GM12878 (cell line): Measurements from ENCODE around the gene BRAF. TPM values are rescaled to one million over a fixed set of nuclear protein-coding genes. Genes with fewer than 3 reads are reported as not detected.

Source experiments
- ATF3 ChIP-seq: IDR thresholded peaks from 2 replicates; pipeline ENCODE4 v1.6.1; 2011; ENCODE audit warnings: low read depth, mild to moderate bottlenecking, low read length, moderate library complexity, borderline replicate concordance; ENCODE audit errors: extremely low read depth
- BCLAF1 ChIP-seq: fragments of 450-650 bp; IDR thresholded peaks from 2 replicates; pipeline ENCODE4 v1.6.1; 2017; ENCODE audit warnings: antibody characterized with exemption, mild to moderate bottlenecking, moderate library complexity
- BHLHE40 ChIP-seq, 2 experiments: fragments of 450-650 bp in 1 of 2; IDR thresholded peaks; 2 replicates each; pipeline ENCODE4 v1.6.1; 2011 to 2017; ENCODE audit warnings: low read depth in 2 of 2, borderline replicate concordance in 1 of 2, improper control_type of control experiment in 1 of 2, low read length in 1 of 2, mild to moderate bottlenecking in 1 of 2
- BMI1 ChIP-seq: fragments of 450-650 bp; IDR thresholded peaks from 2 replicates; pipeline ENCODE4 v1.6.1; 2016; ENCODE audit warnings: mild to moderate bottlenecking, moderate library complexity, borderline replicate concordance
- CUX1 ChIP-seq: IDR thresholded peaks from 2 replicates; pipeline ENCODE4 v1.6.1; 2012; ENCODE audit warnings: improper control_type of control experiment, low read depth, low read length; ENCODE audit not compliant: insufficient replicate concordance
- GATAD2B ChIP-seq: fragments of 450-650 bp; conservative IDR thresholded peaks from 2 replicates; pipeline ENCODE4 v1.6.1; 2017; ENCODE audit warnings: low read depth, mild to moderate bottlenecking, moderate library complexity
- HDAC6 ChIP-seq: fragments of 200-600 bp; sonication (generic); IDR thresholded peaks from one replicate; pipeline ENCODE4 v1.8.0; 2017; ENCODE audit warnings: antibody characterized with exemption; ENCODE audit not compliant: unreplicated experiment
- JUND ChIP-seq: IDR thresholded peaks from 2 replicates; pipeline ENCODE4 v1.6.1; 2012; ENCODE audit warnings: low read depth, mild to moderate bottlenecking, low read length, improper control_type of control experiment, moderate library complexity
- LARP7 ChIP-seq: fragments of 450-650 bp; IDR thresholded peaks from 2 replicates; pipeline ENCODE4 v1.6.1; 2017; ENCODE audit warnings: mild to moderate bottlenecking
- NFIC ChIP-seq: IDR thresholded peaks from 2 replicates; pipeline ENCODE4 v1.6.1; 2012; ENCODE audit warnings: low read depth, mild to moderate bottlenecking, inconsistent platforms, low read length, moderate library complexity
- POU2F2 ChIP-seq: IDR thresholded peaks from 3 replicates; pipeline ENCODE4 v1.6.1; 2011; ENCODE audit warnings: low read depth, mild to moderate bottlenecking, low read length, borderline replicate concordance
- RELB ChIP-seq: fragments of 450-650 bp; IDR thresholded peaks from 2 replicates; pipeline ENCODE4 v1.6.1; 2017; ENCODE audit warnings: low read depth, mild to moderate bottlenecking, moderate library complexity
- SP1 ChIP-seq: IDR thresholded peaks from one replicate; pipeline ENCODE4 v1.6.1; 2011; ENCODE audit warnings: low read depth, low read length
- SREBF2 ChIP-seq: IDR thresholded peaks from 2 replicates; pipeline ENCODE4 v1.6.1; 2012; ENCODE audit warnings: mild to moderate bottlenecking, low read length
- TBL1XR1 ChIP-seq: IDR thresholded peaks from 2 replicates; pipeline ENCODE4 v1.6.1; 2012; ENCODE audit warnings: low read depth, low read length, improper control_type of control experiment
- TCF7 ChIP-seq: IDR thresholded peaks from 2 replicates; pipeline ENCODE4 v1.6.1; 2014; ENCODE audit warnings: antibody characterized with exemption, borderline replicate concordance
- ZNF384 ChIP-seq: IDR thresholded peaks from 2 replicates; pipeline ENCODE4 v1.6.1; 2012; ENCODE audit warnings: low read depth, mild to moderate bottlenecking, low read length, improper control_type of control experiment, borderline replicate concordance
- polyA plus RNA-seq, 11 experiments: library from polyadenylated mRNA; depleted of rRNA in 4 of 11; unstranded in 6 of 11; stranded (reverse) in 5 of 11; fragments of >200 nt; fragmentation: Nextera tagmentation in 4 of 11; fragmentation: Illumina TruSeq in 1 of 11; extraction: Ambion mirVana in 4 of 11; extraction: Trizol in 1 of 11; gene quantifications; 1 replicate in 1 of 11; 2 replicates in 10 of 11; pipeline versions ENCODE4 v1.2.1 to v1.2.3, GENCODE V29; 2011 to 2016; ENCODE audit warnings: inconsistent platforms in 2 of 11, missing spikeins in 2 of 11, low read depth in 1 of 11
- total RNA-seq, 4 experiments: library from RNA; depleted of rRNA in 3 of 4; stranded (reverse); fragments of >200 nt in 3 of 4; fragmentation: Illumina TruSeq in 1 of 4; extraction: Trizol in 1 of 4; gene quantifications; 2 replicates each; pipeline versions ENCODE4 v1.2.1 to v1.2.3, GENCODE V29; 2013 to 2021

Gene BRAF
- total and polyA plus RNA-seq, 10 of the 15 experiments (the other 5 are each of a cell fraction or from before 2014, with no cell fraction given) = 2.6 to 31.0 (median 10.6) TPM

- TF ChIP-seq JUND = no peak
- no peak for TF ChIP-seq ZNF384
- peak; percentile 86 for TF ChIP-seq LARP7
- 0 out of 2 replicates have a peak, but pooled peaks have one; percentile 25 for TF ChIP-seq TBL1XR1
- TF ChIP-seq BCLAF1 = no peak
- TF ChIP-seq CUX1 = no peak
- TF ChIP-seq POU2F2 = peak; percentile 53; the same call in 1 of the 3 replicates
- TF ChIP-seq NFIC = no peak
- no peak for TF ChIP-seq HDAC6
- peak; percentile 4; the same call in 1 of the 2 replicates for TF ChIP-seq ATF3
- peak in 1 of 2 experiments; percentile 63; a peak in 2 of 4 replicates for TF ChIP-seq BHLHE40 (IDR thresholded peaks at IDR 0.05; ENCODE audit: borderline replicate concordance in 1 of 2, low read depth in 2 of 2, low read length in 1 of 2)
- TF ChIP-seq TCF7 = no peak
- peak; percentile 61; the same call in 1 of the 2 replicates for TF ChIP-seq RELB
- TF ChIP-seq BMI1 = no peak
- TF ChIP-seq SREBF2 = no peak
- peak; percentile 73 for TF ChIP-seq GATAD2B
- no peak for TF ChIP-seq SP1
Observed at GRCh38 chr7:140696680-140697446, 227.9 kb downstream of the BRAF start, which contains the start of gene NDUFB2 (continued).
